ENCODE data around the gene TCEAL3. TPM values are rescaled to one million over a fixed set of nuclear protein-coding genes. Genes with fewer than 3 reads are reported as not detected.

Gene TCEAL3
- total RNA-seq = 12.0 and 12.3 TPM in 2 replicates

GRCh38 chrX:103607364-103608305 lies at the start of gene TCEAL3:
TSS of gene TCEAL3 (plus strand) at chrX:103607963. CDS start at chrX:103609065, 1,102 bp downstream.

GRCh38 chrX:103585411-103586313 lies 22.1 kb upstream of the TCEAL3 start, which contains the start of gene TCEAL4:
TSS of gene TCEAL4 (plus strand) at chrX:103585515. CDS start at chrX:103586676, 1,161 bp downstream.

GRCh38 chrX:103628386-103629317 lies 20.9 kb downstream of the TCEAL3 start, which contains the start of gene TCEAL1:
TSS of gene TCEAL1 (plus strand) at chrX:103628975. CDS start at chrX:103629917, 942 bp downstream.

Other genes with a start within 250 kb of the TCEAL3 start
- 198 and 228 TPM in 2 replicates for gene BEX3, start 231.4 kb upstream of the TCEAL3 start, total RNA-seq
- 0.14 TPM in 1 of 2 replicates, not detected in the other for gene RAB40A, start 88.5 kb upstream of the TCEAL3 start, total RNA-seq
- 31.9 and 32.8 TPM in 2 replicates for gene TCEAL4, start 22.4 kb upstream of the TCEAL3 start, total RNA-seq
- gene TCEAL1, start 21.0 kb downstream of the TCEAL3 start, total RNA-seq = 10.3 and 15.7 TPM in 2 replicates
- 309 and 319 TPM in 2 replicates for gene MORF4L2, start 78.7 kb downstream of the TCEAL3 start, total RNA-seq
- not detected in 2 replicates for gene TMEM31, start 102.9 kb downstream of the TCEAL3 start, total RNA-seq
- not detected in 2 replicates for gene PLP1, start 168.9 kb downstream of the TCEAL3 start, total RNA-seq
- 0.07 and 0.19 TPM in 2 replicates for gene RAB9B, start 224.3 kb downstream of the TCEAL3 start, total RNA-seq

Data from airway epithelial cell (primary cell).